Stimulated activated CD4-positive, alpha-beta T cell treated with anti-CD3 and anti-CD28 coated beads, Interleukin-4, amount 100 ng/mL, for 24 hours (primary cell): ENCODE measurements around the gene CD300H.
A peak's percentile ranks its signal among the peaks of the same experiment; 100 is the strongest.
"Not testable (repeated sequence)": the region's sequence is repeated elsewhere in the genome, so short reads cannot be mapped to it uniquely, and the experiment has no call there.

Experiments
- DNase-seq: peaks from one replicate; pipeline ENCODE4 v3.0.0-alpha.2; 2020

Gene CD300H

DNA sequence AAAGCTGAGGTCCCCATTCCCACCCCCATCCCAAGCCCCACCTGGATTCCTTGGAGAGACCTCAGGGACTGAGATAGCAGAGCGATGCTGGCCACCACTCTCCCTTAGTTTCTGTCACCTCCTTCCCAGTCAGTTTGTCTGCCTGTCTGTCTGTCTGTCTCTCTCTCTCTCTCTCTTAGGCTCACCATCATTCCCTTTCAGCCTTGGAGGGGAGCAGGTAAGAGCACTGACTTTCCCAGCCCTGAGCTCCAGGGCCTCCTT is 41.9 kb downstream of the CD300H start:
- no peak for DNase-seq

DNA sequence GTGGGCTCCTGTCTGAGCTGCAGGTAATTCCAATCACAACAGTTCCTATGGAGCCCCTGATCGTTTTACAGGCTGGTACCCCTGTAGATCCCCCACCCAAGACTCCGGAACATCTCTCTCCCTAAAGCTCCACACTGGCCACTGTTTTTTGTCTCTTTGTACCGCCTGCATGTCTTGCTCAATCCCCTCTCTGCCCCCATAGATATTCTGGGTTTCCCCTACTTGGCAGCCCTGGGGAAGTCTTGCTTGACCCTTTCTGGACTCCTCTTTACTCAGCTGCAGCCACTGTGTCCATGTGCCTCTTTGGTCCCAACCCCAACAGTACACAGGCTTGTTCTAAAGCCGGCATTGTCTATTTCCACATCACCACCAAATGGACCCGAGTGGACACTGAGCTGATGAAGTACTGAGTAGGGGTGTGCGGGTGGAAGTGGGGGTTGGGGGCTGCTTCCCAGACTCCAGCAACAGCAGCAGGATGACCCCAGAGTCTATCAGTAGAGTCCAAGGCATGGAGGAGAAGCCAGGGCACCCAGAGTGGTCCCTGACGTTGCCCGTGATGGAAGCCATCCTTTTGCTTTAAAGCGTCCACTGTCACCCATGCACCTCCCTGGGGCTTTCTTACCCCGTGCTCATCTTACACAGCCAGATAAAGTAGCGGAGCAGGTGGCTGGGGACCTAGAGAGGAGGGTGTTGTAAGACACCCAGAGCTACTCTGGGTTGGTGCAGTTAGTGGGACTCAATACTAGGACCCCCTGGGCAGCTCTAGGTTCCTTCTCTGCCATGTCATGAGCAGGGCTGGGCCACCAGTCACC is 42.5 kb downstream of the CD300H start:
- no peak for DNase-seq

DNA sequence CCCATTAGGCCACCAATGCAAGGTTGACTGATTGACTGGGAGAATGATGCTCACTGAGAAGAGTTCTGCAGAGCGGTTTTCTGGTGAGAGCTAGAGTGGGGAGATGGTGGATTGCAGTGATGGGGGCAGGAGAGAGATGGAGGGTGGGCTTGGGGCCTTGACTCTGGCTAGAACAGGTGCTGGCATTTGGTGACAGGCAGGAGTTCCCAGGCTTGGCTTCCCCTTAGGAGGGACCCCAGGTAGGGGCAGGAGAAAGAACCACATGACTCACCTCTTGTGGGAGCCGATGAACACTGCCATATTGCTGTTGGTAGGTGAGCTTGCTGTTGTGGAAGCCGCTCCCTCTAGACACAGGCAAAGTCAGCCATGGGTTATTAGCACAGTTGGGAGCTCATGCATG is 44.0 kb downstream of the CD300H start:
- no peak for DNase-seq

DNA sequence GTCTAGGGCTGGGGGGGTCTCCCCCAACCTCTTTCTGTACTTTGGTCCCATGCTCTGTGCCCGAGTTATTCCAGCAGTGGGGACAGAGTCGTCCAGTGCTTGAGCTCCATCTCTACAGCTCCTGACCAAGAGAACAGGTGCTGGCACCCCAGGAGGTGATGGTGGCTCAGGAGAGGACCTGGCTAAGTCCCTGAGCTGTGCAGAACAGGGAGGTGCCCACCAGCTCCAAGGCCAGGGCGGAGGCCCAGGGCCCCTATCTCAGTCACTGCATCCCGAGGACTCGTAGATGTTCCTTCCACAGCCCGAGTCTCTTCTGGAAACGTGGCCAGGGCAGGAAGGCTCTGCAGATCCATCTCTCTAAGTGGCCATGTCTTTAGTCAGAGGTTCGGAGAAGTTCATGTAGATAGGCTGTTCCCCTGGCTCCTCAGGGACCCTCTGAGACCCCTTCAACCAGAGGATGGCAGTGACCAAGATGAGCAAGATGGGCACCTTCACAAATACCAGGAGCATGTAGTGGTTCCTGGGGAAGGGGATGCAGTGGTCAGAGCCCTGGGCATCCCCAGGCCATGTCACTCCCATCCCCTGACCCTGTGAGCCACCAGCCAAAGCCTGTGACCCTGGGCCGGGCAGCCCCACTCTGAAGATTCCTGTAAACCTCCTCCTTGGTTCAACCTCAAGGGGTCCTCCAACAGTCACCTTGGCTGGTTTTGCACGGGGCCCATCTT is 44.8 kb downstream of the CD300H start:
- DNase-seq = no peak

DNA sequence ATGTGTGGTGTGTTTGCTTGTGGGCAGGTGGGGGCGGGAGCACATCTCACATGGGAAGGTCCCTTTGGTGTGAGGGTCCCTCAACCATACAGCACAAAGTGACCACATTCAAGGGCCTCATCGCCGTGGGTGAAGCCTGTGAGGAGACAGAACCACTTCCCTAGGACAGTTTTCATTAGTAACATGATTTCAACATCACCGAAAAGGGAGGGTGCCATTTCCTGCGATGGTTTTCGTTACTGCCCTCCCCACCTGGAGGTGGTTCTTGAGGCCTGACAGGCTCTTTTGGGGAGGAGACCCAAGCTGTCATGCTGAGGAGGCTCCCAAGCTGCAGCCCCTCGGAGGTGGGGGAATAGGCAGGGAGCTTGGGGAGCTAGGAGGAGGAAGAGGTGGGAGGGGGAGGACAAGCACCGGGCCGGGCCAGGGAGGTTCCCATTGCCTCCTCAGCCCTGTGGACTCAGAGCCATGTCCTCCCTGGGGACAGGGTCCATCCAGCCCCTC is 45.6 kb downstream of the CD300H start:
- DNase-seq = no peak

DNA sequence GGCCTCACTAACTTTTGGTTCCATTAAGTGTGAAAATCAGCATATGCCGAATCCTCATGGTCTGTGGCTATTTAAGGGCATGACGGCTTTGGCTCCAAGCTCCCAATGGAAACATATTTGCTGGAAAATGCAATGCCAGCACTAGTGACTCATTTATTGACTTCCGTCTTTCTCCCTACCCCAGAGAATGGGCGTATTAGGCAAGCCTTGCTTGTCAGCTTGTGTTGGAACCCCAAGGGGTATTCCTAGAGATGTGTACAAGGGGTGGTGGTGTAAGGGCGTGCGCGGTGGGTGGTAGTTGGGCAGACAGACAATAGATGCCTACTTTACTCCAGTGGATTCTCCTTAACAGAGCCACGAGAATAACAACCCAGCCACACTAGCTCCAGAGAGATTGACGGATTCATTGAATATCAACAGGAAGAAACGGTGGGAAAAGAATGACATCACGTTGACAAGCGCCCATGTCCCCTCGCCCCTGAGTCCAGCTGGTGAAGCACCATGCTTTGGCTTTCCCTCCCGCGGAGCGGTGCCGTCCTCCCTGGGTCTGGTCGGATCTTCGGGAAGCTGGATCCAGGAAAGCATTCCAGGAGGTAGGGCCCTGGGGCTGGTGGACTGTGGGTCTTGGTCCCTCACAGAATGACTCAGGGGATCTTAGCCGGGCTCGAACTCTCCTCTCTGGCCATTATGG is 46.4 kb downstream of the CD300H start:
- no peak for DNase-seq

DNA sequence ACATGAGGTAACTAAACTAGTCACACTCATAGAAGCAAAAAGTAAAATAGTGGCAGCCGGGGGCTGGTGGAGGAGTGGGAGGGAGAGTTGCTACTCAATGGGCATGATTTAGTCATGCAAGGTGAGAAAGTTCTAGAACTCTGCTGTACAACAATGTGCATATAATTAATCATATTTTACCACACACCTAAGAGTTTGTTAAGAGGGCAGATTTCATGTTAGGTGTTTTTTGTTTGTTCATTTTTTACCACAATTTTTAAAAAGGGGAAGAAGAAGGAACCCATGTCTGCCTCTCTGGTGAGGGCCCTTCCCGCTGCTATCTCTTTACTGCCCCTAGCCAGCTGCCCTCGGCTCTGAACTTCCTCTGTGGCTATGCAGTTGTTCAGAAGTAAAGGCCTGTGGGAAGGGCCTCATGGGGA is 47.3 kb downstream of the CD300H start:
- DNase-seq = peak; percentile 24

DNA sequence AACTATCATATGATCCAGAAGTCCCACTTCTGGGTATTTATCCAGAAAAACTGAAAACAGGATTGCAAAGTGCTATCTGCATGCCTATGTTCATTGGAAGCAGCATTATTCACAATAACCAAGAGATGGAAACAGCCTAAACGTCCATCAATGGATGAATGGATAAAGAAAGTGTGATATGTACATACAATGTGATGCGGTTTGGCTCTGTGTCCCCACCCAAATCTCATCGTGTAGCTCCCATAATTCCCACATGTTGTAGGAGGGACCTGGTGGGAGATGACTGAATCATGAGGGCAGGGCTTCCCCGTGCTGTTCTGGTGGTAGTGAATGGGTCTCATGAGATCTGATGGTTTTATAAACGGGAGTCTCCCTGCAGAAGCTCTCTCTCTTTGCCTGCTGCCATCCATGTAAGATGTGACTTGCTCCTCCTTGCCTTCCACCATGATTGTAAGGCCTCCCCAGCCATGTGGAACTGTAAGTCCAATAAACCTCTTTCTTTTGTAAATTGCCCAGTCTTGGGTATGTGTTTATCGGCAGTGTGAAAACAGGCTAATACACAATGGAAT is 48.8 kb downstream of the CD300H start:
- not testable (repeated sequence) for DNase-seq

DNA sequence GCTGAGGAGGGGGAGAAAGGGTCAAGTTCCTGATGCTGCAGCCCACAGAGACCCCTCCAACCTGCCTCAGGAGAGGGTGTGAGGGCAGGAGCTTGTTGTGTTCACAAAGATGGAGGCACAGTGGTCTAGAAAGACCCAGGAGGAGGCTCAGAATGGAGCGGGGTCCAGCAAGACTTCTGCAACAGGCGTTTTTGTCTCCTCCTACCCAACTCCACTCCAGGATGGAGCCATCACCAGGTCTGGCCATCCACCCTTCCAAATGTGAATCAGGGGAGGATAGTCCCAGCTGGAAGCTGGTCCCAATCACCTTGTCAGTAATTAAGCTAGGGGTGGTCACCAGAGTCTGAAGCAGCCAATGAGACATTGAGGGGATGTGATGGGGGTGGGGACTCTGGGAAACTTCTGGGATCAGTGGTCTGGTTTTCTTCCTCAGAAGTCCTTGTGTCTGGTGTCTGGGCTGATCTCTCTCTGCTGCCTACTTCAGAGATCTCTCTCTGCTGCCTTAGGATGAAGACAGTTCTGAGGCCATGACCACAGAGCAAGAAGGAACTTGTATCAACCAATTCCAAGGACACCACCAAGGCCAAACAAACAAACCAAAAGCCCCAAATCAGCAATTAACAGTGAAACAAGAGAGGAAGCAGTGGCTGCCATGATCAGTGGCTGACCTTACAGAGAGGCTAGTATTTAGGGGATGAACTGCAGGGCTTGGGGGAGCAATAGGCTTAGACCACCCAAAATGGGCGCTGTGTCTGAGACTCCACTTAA is 50.6 kb downstream of the CD300H start:
- DNase-seq = no peak

DNA sequence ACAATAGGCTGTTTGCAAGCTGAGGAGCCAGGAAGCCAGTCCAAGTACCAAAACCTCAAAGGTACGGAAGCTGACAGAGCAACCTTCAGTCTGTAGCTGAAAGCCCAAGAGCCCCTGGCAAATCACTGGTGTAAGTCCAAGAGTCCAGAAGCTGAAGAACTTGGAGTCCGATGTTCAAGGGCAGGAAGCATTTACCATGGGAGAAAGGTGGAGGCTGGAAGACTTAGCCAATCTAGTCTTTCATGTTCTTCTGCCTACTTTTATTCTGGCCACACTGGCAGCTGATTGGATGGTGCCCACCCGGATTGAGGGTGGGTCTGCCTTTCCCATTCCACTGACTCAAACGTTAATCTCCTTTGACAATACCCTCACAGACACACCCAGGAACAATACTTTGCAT is 51.4 kb downstream of the CD300H start:
- no peak for DNase-seq

DNA sequence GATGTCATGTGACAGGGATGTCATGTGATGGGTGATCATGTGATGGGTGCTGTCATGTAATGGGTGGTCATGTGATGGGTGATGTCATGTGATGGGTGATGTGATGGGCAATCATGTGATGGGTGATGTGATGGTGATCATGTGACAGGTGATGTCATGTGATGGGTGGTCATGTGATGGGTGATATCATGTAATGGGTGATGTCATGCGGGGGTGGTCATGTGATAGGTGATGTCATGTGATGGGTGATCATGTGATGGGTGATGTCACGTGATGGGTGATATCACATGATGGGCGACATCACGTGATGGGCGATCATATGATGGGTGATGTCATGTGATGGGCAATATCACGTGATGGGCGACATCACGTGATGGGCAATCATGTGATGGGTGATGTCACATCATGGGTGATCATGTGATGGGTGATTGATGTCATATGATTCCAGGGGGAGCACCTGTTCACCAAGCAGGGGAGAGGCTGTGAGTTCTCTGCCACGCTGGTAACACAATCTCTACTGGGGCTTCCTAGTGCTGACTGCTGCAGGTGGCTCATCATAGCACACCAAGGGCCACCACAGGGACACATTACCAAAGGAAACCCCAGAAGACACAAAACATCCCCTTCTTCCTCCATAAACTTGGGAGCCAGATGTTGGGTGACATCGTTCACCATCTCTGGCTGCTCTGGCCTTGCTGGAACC is 52.5 kb downstream of the CD300H start:
- no peak for DNase-seq

DNA sequence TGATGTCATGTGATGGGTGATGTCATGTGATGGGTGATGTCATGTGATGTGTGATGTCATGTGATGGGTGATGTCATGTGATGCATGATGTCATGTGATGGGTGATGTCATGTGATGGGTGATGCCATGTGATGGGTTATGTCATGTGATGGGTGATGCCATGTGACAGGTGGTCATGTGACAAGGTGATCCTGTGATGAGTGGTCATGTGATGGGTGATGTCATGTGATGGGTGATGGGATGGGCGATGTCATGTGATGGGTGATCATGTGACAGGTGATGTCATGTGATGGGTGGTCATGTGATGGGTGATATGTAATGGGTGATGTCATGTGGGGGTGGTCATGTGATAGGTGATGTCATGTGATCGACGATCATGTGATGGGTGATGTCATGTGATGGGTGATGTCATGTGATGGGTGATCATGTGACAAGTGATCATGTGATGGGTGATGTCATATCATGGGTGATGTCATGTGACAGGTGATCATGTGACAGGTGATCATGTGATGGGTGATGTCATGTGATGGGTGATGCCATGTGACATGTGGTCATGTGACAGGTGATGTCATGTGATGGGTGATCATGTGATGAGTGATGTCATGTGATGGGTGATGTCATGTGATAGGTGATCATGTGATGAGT is 53.2 kb downstream of the CD300H start:
- peak; percentile 32 for DNase-seq

DNA sequence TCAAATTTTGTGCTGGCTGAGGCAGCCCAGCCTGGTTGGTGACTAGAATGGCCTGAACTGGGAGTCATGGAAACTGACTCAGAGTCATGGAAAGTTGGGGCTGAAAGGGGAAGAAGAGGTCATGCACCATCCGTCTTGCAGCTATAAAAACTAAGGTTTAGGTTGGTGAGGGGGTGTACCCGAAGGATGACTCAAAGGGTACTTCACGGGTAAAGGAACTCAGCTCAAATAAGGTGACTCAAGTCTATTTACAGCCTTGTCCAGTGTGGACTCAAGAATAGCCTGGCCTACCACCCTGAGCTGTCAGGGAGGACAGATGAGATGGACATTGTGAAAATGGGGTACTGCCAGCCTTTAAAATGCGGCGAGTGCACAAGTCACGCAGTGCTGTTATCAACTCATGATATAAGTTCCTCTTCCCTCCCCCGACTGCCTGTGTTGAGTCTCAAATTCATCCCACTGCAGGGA is 54.7 kb downstream of the CD300H start:
- peak; percentile 48 for DNase-seq

DNA sequence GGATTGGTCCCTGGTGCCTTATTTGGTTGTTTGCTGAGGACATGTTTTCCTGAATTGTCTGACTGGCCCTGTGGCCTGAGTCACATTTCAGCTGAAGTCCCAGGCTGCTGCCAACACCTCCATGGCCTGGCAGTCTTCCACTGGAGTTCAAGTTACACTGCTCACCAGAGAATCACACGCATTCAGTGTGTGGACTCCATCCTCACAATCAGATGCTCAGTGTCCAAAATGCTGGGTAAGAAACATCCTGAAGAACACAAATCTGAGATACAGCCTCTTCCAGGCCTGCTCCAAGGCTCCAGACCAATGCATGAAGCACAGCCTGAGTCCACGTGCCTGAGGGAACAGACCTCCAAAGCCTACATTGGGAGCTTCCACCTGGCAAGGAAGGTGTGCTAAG is 55.3 kb downstream of the CD300H start:
- DNase-seq = no peak
